Testis (tissue), 3 donors: ENCODE results near the gene CCDC182. TPM values are rescaled to one million over a fixed set of nuclear protein-coding genes. Genes with fewer than 3 reads are reported as not detected.
A peak's percentile ranks its signal among the peaks of the same experiment; 100 is the strongest.

Source experiments
- DNase-seq: peaks from one replicate; pipeline ENCODE4 v3.0.0-alpha.2; 2019
- H3K27ac ChIP-seq, 2 donors: fragments of 200-600 bp; sonication (generic); one replicate each; pipeline ENCODE4 v1.5.1; 2019
- H3K27me3 ChIP-seq: fragments of 200-600 bp; sonication (generic); one replicate; pipeline ENCODE4 v1.5.1; 2019
- H3K36me3 ChIP-seq: fragments of 200-600 bp; sonication (generic); one replicate; pipeline ENCODE4 v1.5.1; 2017; ENCODE audit warnings: low read depth; ENCODE audit errors: missing control alignments
- H3K4me1 ChIP-seq: fragments of 200-600 bp; sonication (generic); one replicate; pipeline ENCODE4 v1.5.1; 2019
- H3K4me3 ChIP-seq, 2 donors: fragments of 200-600 bp; sonication (generic); one replicate each; pipeline ENCODE4 v1.5.1; 2017 to 2019
- H3K9me3 ChIP-seq: fragments of 200-600 bp; sonication (generic); one replicate; pipeline ENCODE4 v1.5.1; 2017
- CTCF ChIP-seq, 3 experiments: fragments of 450-650 bp in 2 of 3; fragments of 200-600 bp in 1 of 3; sonication (generic) in 1 of 3; IDR thresholded peaks; one replicate each; pipeline ENCODE4 v1.5.1; 2016 to 2019; ENCODE audit warnings: antibody characterized with exemption in 3 of 3, mild to moderate bottlenecking in 2 of 3, moderate library complexity in 1 of 3
- POLR2A ChIP-seq: fragments of 450-650 bp; IDR thresholded peaks from one replicate; pipeline ENCODE4 v1.6.1; 2017; ENCODE audit warnings: antibody characterized with exemption, mild to moderate bottlenecking, moderate library complexity
- WGBS, 2 donors: methylation state at CpG; one replicate each; pipeline ENCODE4 v1.1.5; 2018; 5-methylcytosine and 5-hydroxymethylcytosine counted together
- intact Hi-C: fragments of 100-400 bp; cut with DNase I; formaldehyde crosslinking; loops from one replicate; pipeline ENCODE4 v1.15.1; 2023; ENCODE audit warnings: low total_unique reads
- polyA plus RNA-seq: library from polyadenylated mRNA; stranded (reverse); fragments of 350-450 nt; fragmentation: Illumina TruSeq; extraction: RNeasy Lipid Tissue Mini Kit (QIAGEN cat#74804); gene quantifications from one replicate; pipeline ENCODE4 v1.2.3, GENCODE V29; 2014; ENCODE audit warnings: low read depth, low replicate concordance; ENCODE audit not compliant: insufficient read depth
- total RNA-seq, 2 donors: library from RNA; depleted of rRNA; stranded (reverse); fragments of >200 nt; gene quantifications; one replicate each; pipeline ENCODE4 v1.2.3, GENCODE V29; 2016

CCDC182 gene
- total and polyA plus RNA-seq, 3 donors from 2014 or later, result 12.5 to 33.2 (median 25.8) TPM

DNA sequence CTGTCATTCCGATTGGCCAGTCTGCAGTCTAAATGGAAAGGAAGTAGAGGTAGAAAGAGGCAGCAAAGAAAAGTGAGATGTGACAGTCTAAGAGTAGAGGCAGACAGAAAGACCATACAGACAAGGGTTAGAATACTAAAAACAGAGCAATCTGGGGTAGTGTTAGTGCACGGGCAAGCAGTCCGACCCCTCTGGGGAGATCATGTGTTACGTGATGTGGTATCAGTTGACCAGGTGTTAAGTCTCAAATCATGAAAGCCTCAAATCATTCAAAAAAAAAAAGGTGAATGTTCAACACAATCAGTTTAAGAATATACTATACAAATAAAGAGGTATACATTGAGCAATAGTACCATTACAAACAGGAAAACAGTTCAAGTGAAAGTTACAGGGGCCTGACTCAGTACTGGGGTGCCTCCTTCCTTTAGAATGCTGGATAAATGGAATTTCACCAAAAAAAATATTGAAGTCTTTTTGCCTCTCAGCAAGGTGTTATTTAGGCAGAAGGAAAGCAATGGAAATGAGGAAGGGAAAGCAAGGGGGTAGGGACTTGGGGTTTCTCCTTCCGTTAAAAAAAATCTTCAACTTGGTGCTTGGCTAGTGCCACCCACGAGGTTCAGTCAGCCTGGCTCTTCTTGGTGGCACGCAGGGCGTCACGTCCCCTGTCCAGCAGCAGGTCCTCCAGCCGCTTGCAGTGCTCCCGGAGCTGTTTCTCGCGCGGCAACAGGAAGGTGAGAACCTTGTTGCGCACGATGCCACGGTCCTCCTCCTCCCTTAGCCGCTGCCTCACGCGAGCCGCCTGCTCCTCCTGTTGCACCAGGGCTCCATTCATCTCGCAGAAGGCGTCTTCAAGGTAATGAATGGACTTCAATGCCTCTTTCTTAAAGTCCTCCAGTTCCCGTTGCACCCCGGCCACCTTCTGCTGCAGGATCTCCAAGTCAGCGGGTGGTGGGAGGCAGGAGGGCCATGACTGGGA lies 616 bp downstream of the CCDC182 start:
- no peak for DNase-seq
- H3K4me3 ChIP-seq, result no peak overlapping the region
- H3K9me3 ChIP-seq, result no peaks in the 10 kb centered on the region
- intact Hi-C loops, result loop anchor here (10.0 kb wide), 1 partner anchor 150 kb away; no protein-coding TSS in a partner anchor
- 66 to 76% methylated on average over 21 to 26 of the region's 26 CpGs for WGBS, 2 donors
- no peak overlapping the region for H3K27ac ChIP-seq
- H3K27me3 ChIP-seq, result no peaks in the 10 kb centered on the region
- H3K36me3 ChIP-seq, result no peaks in the 10 kb centered on the region
- H3K4me1 ChIP-seq, result no peaks in the 10 kb centered on the region
- no peak for TF ChIP-seq CTCF (IDR thresholded peaks at IDR 0.05)
- TF ChIP-seq POLR2A, result no peak

DNA sequence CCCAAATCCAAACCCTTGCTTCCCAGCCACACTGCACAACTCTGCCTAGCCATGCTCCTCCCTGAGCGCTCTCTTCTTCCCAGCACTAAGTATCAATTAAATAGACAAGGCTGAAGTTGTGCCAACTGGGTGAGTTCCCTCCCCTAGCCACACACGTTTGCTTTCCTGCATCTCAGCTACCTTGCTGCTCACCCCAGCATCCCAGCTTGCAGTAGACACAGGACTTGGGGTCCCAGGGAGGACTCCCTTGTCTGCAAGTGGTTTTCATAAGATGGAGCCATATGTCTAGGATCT lies 4.9 kb downstream of the CCDC182 start:
- Histone ChIP-seq H3K9me3 (no peaks in the 10 kb centered on the region), H3K4me1 (no peaks in the 10 kb centered on the region), H3K4me3 (no peak overlapping the region), H3K27me3 (no peaks in the 10 kb centered on the region), H3K36me3 (no peaks in the 10 kb centered on the region), H3K27ac (no peak overlapping the region)
- intact Hi-C loops, result loop anchor here (10.0 kb wide), 1 partner anchor 145 kb away; no protein-coding TSS in a partner anchor
- 33 to 56% methylated on average over 1 to 2 of the region's 2 CpGs for WGBS, 2 donors
- DNase-seq, result no peak
- no peak for TF ChIP-seq POLR2A
- TF ChIP-seq CTCF (IDR thresholded peaks at IDR 0.05), result no peak

GRCh38 chr17:57739402-57740234 lies 5.5 kb downstream of the CCDC182 start:
- Histone ChIP-seq H3K4me3 (no peak overlapping the region), H3K9me3 (no peaks in the 10 kb centered on the region), H3K4me1 (no peaks in the 10 kb centered on the region), H3K36me3 (no peaks in the 10 kb centered on the region), H3K27ac (no peak overlapping the region), H3K27me3 (no peaks in the 10 kb centered on the region)
- intact Hi-C loops, result loop anchor here (10.0 kb wide), 1 partner anchor 145 kb away; no protein-coding TSS in a partner anchor
- TF ChIP-seq CTCF (IDR thresholded peaks at IDR 0.05) (peak in 2 of 3 experiments; percentile 4 to 19), POLR2A (no peak)
- DNase-seq, result no peak
- WGBS, 2 donors, result 90 to 100% methylated on average over 1 of the region's 1 CpG

DNA sequence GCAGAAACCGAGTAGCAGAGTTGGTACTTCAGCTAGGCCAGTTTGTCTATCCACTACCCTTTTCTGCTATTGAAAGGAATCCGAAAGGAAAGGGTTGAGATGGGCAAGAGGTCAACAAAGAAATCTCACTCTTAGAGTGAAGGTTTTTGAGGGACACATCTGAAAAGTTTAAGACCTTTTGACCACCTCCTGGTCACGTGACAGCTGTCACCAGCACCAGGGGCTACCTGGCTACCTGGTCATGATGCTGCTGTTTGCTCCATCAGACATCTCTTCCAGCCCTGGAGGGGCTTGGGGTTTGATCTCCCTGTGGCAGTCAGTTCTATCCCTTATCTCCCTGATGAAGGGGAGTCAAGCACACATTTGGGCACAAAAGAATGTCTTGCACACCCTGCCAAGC lies 7.6 kb downstream of the CCDC182 start:
- no peaks in the 10 kb centered on the region for H3K27me3 ChIP-seq
- no peak overlapping the region for H3K4me3 ChIP-seq
- no peaks in the 10 kb centered on the region for H3K36me3 ChIP-seq
- DNase-seq, result no peak
- TF ChIP-seq POLR2A (no peak), CTCF (IDR thresholded peaks at IDR 0.05) (no peak)
- intact Hi-C loops, result no loop called here
- H3K27ac ChIP-seq, result no peak overlapping the region
- WGBS, 2 donors, result 88 to 91% methylated on average over 3 of the region's 3 CpGs
- no peaks in the 10 kb centered on the region for H3K9me3 ChIP-seq
- no peaks in the 10 kb centered on the region for H3K4me1 ChIP-seq
